IPS-15b (cell line): ENCODE measurements around the gene SHISA5.
"Not testable (repeated sequence)": the region's sequence is repeated elsewhere in the genome, so short reads cannot be mapped to it uniquely, and the experiment has no call there.

Experiments
- H3K27me3 ChIP-seq: one replicate; pipeline ENCODE4 v1.6.1; 2013; ENCODE audit warnings: low read length; ENCODE audit not compliant: control insufficient read depth, insufficient read depth
- H3K36me3 ChIP-seq: one replicate; pipeline ENCODE4 v1.6.1; 2013; ENCODE audit warnings: low read length; ENCODE audit not compliant: control insufficient read depth, insufficient read depth
- H3K4me1 ChIP-seq: one replicate; pipeline ENCODE4 v1.6.1; 2013; ENCODE audit warnings: mild to moderate bottlenecking, low read length; ENCODE audit not compliant: control insufficient read depth, insufficient read depth
- H3K4me3 ChIP-seq: one replicate; pipeline ENCODE4 v1.5.1; 2013; ENCODE audit warnings: low read depth, low read length
- H3K9ac ChIP-seq: one replicate; pipeline ENCODE4 v1.6.1; 2013; ENCODE audit warnings: low read depth, mild to moderate bottlenecking, low read length
- H3K9me3 ChIP-seq: one replicate; pipeline ENCODE4 v1.6.1; 2013; ENCODE audit warnings: mild to moderate bottlenecking, low read length; ENCODE audit not compliant: control insufficient read depth, insufficient read depth

Gene SHISA5

GRCh38 chr3:48474031-48474430, 29.9 kb downstream of the SHISA5 start:
- H3K36me3 ChIP-seq: peaks cover 26% of the 10 kb centered on the region
- H3K9me3 ChIP-seq, H3K27me3 ChIP-seq, H3K9ac ChIP-seq, H3K4me3 ChIP-seq: not testable (repeated sequence)
- peaks cover 16% of the 10 kb centered on the region for H3K4me1 ChIP-seq

- Histone ChIP-seq H3K4me1 (peaks cover 16% of the 10 kb centered on the region), H3K9me3 (no peaks in the 10 kb centered on the region), H3K4me3 (peak overlapping the region; percentile 81), H3K36me3 (peaks cover 25% of the 10 kb centered on the region), H3K27me3 (no peaks in the 10 kb centered on the region), H3K9ac (peak overlapping the region; percentile 28)
These were observed 30.4 kb downstream of the SHISA5 start for GRCh38 chr3:48473617-48473952.

GRCh38 chr3:48472923-48473616, 30.9 kb downstream of the SHISA5 start:
- Histone ChIP-seq H3K9ac (peak overlapping the region; percentile 70), H3K4me3 (peak overlapping the region; percentile 81), H3K4me1 (peaks cover 16% of the 10 kb centered on the region), H3K27me3 (no peaks in the 10 kb centered on the region), H3K9me3 (no peaks in the 10 kb centered on the region), H3K36me3 (peaks cover 29% of the 10 kb centered on the region)

GRCh38 chr3:48472673-48472922, 31.4 kb downstream of the SHISA5 start:
- H3K27me3 ChIP-seq: no peaks in the 10 kb centered on the region
- peak overlapping the region; percentile 81 for H3K4me3 ChIP-seq
- H3K9me3 ChIP-seq: no peaks in the 10 kb centered on the region
- peaks cover 16% of the 10 kb centered on the region for H3K4me1 ChIP-seq
- peak overlapping the region; percentile 70 for H3K9ac ChIP-seq
- peaks cover 29% of the 10 kb centered on the region for H3K36me3 ChIP-seq

- no peaks in the 10 kb centered on the region for H3K9me3 ChIP-seq
- H3K4me1 ChIP-seq: peaks cover 15% of the 10 kb centered on the region
- H3K27me3 ChIP-seq: no peaks in the 10 kb centered on the region
- H3K9ac ChIP-seq: no peak overlapping the region
- H3K36me3 ChIP-seq: peaks cover 40% of the 10 kb centered on the region
- H3K4me3 ChIP-seq: no peak overlapping the region
These were observed 33.7 kb downstream of the SHISA5 start for GRCh38 chr3:48470286-48470685.

GRCh38 chr3:48469046-48469915, 34.7 kb downstream of the SHISA5 start:
- Histone ChIP-seq H3K27me3 (no peaks in the 10 kb centered on the region), H3K4me3 (no peak overlapping the region), H3K4me1 (peaks cover 9% of the 10 kb centered on the region), H3K9ac (no peak overlapping the region), H3K36me3 (peaks cover 45% of the 10 kb centered on the region), H3K9me3 (no peaks in the 10 kb centered on the region)

GRCh38 chr3:48468329-48468731, 35.6 kb downstream of the SHISA5 start:
- Histone ChIP-seq H3K4me1 (peaks cover 7% of the 10 kb centered on the region), H3K9ac (no peak overlapping the region), H3K9me3 (no peaks in the 10 kb centered on the region), H3K4me3 (no peak overlapping the region), H3K36me3 (peaks cover 46% of the 10 kb centered on the region), H3K27me3 (no peaks in the 10 kb centered on the region)

- Histone ChIP-seq H3K27me3 (no peaks in the 10 kb centered on the region), H3K4me3 (no peak overlapping the region), H3K9me3 (no peaks in the 10 kb centered on the region), H3K36me3 (peaks cover 46% of the 10 kb centered on the region), H3K4me1 (peaks cover 5% of the 10 kb centered on the region), H3K9ac (no peak overlapping the region)
These were observed 36.3 kb downstream of the SHISA5 start for GRCh38 chr3:48467473-48468267.

- Histone ChIP-seq H3K27me3 (no peaks in the 10 kb centered on the region), H3K9ac (no peak overlapping the region), H3K36me3 (peaks cover 46% of the 10 kb centered on the region), H3K4me3 (no peak overlapping the region), H3K9me3 (no peaks in the 10 kb centered on the region), H3K4me1 (peaks cover 5% of the 10 kb centered on the region)
These were observed 36.9 kb downstream of the SHISA5 start for GRCh38 chr3:48467110-48467454.

- Histone ChIP-seq H3K4me3 (no peak overlapping the region), H3K9ac (peak overlapping the region; percentile 37), H3K4me1 (peaks cover 5% of the 10 kb centered on the region)
These were observed 37.4 kb downstream of the SHISA5 start for GRCh38 chr3:48466386-48467109.

GRCh38 chr3:48465531-48466378, 38.2 kb downstream of the SHISA5 start:
- Histone ChIP-seq H3K36me3 (peaks cover 53% of the 10 kb centered on the region), H3K4me1 (peaks cover 5% of the 10 kb centered on the region), H3K4me3 (no peak overlapping the region)

More at GRCh38 chr3:48466386-48467109, 37.4 kb downstream of the SHISA5 start:
- no peaks in the 10 kb centered on the region for H3K9me3 ChIP-seq
- peaks cover 46% of the 10 kb centered on the region for H3K36me3 ChIP-seq
- H3K27me3 ChIP-seq: no peaks in the 10 kb centered on the region

More at GRCh38 chr3:48465531-48466378, 38.2 kb downstream of the SHISA5 start:
- Histone ChIP-seq H3K9ac (peak overlapping the region; percentile 37), H3K9me3 (no peaks in the 10 kb centered on the region), H3K27me3 (no peaks in the 10 kb centered on the region)
